ACHN (cell line): ENCODE results near the gene MS4A4A.
A peak's percentile ranks its signal among the peaks of the same experiment; 100 is the strongest.
"Not testable (repeated sequence)": the region's sequence is repeated elsewhere in the genome, so short reads cannot be mapped to it uniquely, and the experiment has no call there.

Source experiments
- DNase-seq: peaks from one replicate; pipeline ENCODE4 v3.0.0-alpha.2; 2015
- in situ Hi-C: cut with HindIII; loops from 2 replicates; pipeline ENCODE4 v1.10.0; 2017; ENCODE audit warnings: low sequenced_read_pairs, low pct_ligation_motif_present, low pct_unique_long_range_greater_than_20kb

The MS4A4A gene

DNA sequence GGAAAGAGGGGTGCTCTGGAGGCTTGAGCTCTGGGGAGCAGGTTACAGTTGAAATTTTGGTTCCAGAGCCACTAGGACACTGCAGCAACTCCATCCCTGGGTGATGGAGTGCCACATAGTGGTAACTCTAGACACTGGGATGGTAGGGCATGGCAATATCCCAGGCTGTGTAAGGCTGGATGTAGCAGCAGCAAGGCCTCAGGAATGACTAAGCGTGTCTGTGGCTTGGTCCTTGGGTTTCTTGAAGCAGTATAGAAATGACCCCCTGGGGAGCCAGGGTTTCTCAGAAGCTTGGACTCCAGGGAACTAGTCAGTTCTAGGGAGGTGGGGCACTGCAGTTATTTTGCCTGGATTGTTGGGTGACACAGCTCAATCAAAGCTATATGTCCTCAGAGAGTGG lies 8.1 kb downstream of the MS4A4A start:
- in situ Hi-C loops, result no loop called here
- no peak for DNase-seq

GRCh38 chr11:60292145-60292544 lies 11.7 kb downstream of the MS4A4A start:
- in situ Hi-C loops, result no loop called here
- DNase-seq, result no peak

DNA sequence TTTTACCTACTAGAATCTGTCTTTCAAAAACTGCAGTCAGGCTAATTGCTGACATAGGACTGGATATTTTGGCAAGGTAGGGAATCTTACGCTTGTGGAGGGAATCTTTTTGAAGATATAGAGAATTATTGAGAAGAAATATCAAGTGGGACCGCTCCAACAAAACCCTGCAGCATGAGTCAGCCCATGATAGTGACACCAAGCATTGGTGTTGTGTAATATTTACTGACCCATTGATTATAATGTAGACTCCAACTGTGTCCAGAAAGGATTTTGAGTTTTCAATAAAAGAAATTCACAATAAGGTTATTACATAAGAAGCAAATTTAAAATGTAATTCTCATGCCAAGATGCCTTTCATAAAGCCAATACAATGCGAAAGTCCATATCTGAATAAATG lies 20.7 kb downstream of the MS4A4A start:
- no peak for DNase-seq
- in situ Hi-C loops, result no loop called here

DNA sequence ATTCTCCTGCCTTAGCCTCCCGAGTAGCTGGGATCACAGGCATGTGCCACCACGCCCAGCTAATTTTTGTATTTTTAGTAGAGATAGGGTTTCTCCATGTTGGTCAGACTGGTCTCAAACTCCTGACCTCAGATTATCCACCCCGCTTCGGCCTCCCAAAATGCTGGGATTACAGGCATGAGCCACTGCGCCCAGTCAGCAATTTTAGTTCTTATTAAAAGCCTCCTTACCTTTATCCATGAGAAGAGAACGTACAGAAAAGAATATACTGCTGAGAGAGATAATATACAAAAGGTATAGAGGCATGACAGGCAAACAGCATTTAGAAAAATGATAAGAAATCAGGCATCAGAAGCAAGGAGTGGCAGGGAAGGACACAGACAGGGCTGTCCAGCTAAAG lies 21.4 kb downstream of the MS4A4A start:
- in situ Hi-C loops, DNase-seq: not testable (repeated sequence)

DNA sequence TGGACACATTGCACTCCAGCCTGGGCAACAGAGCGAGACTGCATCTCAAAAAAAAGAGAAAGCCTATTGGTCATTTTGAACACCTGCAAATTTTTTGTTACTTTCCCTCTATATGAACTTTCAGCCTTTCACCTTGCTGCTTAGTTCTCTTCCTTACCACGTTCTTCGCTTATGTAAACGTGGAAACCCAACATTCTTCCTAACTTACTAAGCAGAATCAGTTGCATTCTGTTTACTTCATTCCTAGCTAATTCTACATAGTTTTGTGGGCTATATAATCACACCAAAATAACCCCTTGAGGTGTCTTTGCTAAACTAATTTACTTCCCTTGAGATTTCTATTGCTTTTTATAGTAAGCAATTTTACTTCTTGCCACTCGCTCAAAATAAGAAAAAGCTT lies 23.2 kb downstream of the MS4A4A start:
- in situ Hi-C loops, result no loop called here

DNA sequence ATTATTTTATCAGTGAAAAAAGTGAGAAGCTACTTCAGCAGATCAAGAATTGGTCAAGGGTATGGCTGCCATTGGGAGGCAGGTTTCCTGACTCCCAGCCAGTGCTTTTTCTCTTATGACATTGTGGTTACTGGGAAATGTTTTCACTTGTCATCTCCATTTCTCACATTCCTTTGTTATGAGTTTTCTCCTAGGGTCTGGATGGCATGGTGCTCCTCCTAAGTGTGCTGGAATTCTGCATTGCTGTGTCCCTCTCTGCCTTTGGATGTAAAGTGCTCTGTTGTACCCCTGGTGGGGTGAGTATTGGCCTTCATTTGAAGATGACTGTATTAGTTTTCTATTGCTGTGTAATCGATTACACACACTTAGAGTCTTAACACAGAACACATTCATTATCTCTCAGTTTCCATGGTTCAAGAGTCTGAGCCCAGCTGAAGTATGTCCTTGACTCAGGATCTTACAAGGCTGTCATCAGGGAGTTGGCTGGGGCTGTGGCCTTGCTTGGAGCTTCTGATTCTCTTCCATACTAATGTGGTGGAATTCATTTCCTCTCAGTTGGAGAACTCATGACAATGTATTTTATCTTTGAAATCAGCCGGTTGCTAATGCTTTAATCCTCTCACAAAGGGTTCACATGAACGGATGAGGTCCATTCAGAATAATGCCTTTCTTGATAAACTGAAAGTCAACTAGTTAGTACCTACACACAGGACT lies 25.6 kb downstream of the MS4A4A start:
- peak; percentile 76 for DNase-seq
- in situ Hi-C loops, result no loop called here

More for the DNA sequence above, 23.2 kb downstream of the MS4A4A start:
- DNase-seq, result no peak

GRCh38 chr11:60307507-60308195 lies 27.2 kb downstream of the MS4A4A start:
- no peak for DNase-seq
- in situ Hi-C loops, result no loop called here

DNA sequence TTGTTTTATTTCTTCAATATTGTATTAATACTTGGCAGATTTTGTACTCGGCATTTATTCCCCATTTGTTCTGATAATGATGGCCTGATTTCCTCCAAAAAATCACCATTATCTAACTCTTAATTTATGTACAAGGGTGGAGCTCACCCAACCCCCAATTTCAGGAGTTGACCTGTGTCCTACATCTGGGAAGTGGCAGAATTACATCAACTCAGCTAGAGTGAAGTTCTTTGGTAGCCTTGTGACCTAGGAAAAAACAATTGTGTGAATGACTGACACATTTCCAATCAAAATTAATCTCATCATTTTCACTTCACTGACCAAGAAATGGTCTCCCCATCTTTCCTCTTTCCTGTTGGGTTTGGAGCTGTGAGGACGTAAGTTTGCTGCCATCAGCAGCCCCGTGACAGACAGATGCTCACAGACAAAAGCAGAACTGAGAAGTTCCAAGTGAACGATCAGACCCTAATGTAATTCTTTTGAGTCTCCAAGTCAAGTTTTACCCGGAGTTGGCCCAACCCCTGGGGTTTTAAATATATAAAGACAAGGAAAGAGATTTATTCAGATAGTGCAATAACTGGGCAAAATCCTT lies 30.0 kb downstream of the MS4A4A start:
- in situ Hi-C loops, result no loop called here

DNA sequence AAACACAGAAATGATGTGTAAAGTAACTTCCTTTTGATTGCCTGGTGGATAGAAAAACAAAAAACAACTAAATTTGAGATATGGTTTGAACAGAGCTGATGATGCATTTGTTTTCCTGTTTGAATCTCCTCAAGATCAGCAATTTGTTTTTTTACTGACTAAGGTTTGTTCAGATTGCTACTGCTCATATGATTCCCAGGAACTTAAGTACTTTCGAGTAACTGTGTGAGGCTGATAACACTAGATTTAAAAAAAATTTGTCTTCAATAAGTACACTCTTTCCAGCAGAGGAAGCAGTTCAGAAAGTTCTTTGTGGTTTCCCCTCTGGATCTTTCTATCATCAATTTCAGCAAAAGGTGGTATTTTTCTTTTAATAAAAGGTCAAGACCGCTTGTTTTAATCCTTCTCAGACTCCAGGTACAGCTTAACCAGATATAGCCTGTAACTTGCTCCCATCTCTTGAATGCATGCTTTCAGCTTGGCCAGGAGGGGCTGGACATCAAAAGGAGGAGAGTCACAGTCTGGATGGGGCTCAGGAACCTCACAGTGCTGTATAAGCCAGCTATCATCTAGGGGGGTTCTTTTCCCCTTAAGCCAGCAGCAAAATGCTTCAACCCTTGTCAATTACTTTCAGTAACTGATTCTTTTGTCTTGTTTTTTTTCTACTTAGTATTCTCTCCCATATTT lies 34.3 kb downstream of the MS4A4A start:
- no peak for DNase-seq
- in situ Hi-C loops, result no loop called here

More for the DNA sequence above, 30.0 kb downstream of the MS4A4A start:
- no peak for DNase-seq

GRCh38 chr11:60315871-60316270 lies 35.4 kb downstream of the MS4A4A start:
- no peak for DNase-seq
- in situ Hi-C loops, result no loop called here

DNA sequence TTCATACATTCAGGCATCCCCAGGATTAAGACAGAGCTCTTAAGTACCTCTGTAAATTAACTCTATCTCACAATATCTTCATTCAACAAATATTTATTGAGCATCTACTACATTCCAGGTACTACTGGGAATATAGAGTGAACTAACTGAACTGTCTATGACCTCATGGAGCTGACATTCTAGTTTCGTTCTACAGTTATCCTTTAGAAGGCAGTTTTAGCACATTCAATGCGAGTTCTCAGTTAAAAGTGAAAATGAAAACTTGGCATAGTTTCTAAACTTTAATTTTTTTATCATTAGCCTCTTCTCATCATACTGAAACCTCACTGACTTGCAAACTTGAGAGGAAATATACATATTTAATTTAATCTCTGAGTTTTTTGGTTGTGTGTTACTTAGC lies 35.9 kb downstream of the MS4A4A start:
- in situ Hi-C loops, result no loop called here
- no peak for DNase-seq

DNA sequence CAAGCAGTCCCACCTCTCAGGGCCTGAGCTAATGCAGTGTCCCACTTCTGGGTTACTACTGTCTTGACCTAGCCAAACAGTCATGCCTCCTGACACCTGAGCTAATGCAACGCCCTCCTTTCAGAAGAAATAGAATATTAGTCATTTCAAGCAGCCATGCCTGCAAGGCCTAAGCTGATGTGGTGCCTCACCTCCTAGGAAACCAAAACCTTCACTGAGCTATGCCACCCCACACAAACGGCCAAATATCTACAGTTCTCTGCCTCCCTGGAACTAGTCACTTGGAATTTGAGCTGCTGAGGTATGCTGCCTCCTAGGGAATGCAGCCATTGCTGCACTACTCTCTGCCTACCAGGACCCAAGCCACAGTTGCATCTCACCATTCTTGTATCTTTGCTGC lies 38.3 kb downstream of the MS4A4A start:
- in situ Hi-C loops, result no loop called here
- no peak for DNase-seq

DNA sequence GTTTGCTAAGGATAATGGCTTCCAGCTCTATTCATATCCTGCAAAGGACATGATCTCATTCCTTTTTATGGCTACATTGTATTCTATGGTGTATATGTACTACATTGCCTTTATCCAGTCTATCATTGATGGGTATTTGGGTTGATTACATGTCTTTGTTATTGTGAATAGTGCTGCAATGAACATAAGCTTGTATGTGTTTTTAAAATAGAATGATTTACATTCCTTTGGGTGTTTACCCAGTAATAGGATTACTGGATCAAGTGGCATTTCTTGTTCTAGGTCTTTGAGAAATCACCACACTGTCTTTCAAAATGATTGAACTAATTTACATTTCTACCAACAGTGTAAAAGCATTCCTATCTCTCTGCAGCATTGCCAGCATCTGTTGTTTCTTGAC lies 40.6 kb downstream of the MS4A4A start:
- no peak for DNase-seq
- in situ Hi-C loops, result no loop called here

DNA sequence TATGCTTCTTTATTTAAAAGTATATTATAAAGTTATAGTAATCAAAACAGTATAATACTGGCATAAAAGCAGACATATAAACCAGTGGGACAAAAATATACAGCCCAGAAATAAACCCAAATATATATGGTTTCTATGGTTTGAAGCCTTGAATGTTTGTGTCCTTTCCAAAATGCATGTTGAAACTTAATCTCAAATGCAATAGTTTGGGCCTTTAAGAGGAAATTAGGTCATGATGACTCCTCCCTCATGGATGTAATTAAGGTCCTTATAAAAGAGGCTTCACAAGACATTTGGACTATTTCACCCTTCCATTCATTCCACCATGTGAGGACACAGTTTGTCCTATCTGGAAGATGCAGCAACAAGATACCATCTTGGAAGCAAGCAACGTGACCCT lies 46.5 kb downstream of the MS4A4A start, which contains the start of gene MS4A6E:
MS4A6E (plus strand) TSS at position 301 of the 400 bp plus-strand sequence. CDS start 7,641 bp downstream, outside the sequence.
- no peak for DNase-seq
- in situ Hi-C loops, result no loop called here

GRCh38 chr11:60328460-60328859 lies 48.0 kb downstream of the MS4A4A start:
- no peak for DNase-seq
- in situ Hi-C loops, result no loop called here

- no peak for DNase-seq
- in situ Hi-C loops, result no loop called here
Observed at GRCh38 chr11:60332846-60333245, 52.4 kb downstream of the MS4A4A start.

DNA sequence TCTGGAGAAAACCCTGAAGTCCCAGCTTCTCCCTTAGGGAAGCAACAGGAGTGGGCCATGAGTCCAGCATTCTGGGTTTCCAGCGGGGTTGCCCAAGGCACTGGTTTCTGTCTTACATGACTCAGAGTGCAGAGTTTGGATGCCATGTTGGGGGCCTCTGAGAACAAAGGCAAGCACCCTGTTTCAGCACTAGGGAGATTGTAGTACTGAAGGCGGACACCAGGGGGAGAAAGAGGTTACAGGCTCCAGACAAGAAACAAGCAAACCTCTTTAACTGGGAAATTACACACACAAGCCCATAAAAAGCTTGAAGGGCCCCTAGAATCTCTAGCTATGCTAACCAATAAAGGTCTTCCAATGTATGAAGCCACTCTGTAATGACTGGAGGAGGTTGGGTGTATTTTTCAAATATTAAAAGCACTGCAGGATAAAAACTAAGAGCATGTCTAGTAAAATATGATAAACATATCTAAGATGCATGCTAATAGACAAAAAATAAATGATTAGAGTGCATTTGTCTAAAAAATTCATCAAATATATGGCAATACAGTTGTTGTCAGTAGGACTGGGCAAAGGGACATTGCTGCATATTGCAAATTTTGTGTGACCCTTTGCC lies 53.6 kb downstream of the MS4A4A start:
- peak; percentile 45 for DNase-seq
- in situ Hi-C loops, result no loop called here

GRCh38 chr11:60336767-60337391 lies 56.4 kb downstream of the MS4A4A start:
- in situ Hi-C loops, result no loop called here

More at GRCh38 chr11:60336767-60337391, 56.4 kb downstream of the MS4A4A start:
- DNase-seq, result no peak
